DND-41 (cell line): ENCODE results near the gene TNIK.

Source experiments
- EZH2 ChIP-seq: IDR thresholded peaks from 3 replicates; pipeline ENCODE4 v1.6.1; 2012; ENCODE audit warnings: borderline replicate concordance, low read depth, mild to moderate bottlenecking, moderate library complexity, low read length, inconsistent platforms; ENCODE audit not compliant: severe bottlenecking
- TF ChIP-seq, protein P1 (sequence below): IDR thresholded peaks from 2 replicates; pipeline ENCODE4 v1.5.1; 2012; ENCODE audit warnings: borderline replicate concordance, low read length, moderate library complexity, mild to moderate bottlenecking; ENCODE audit not compliant: poor library complexity, severe bottlenecking; ENCODE audit errors: extremely low read depth

DNA sequence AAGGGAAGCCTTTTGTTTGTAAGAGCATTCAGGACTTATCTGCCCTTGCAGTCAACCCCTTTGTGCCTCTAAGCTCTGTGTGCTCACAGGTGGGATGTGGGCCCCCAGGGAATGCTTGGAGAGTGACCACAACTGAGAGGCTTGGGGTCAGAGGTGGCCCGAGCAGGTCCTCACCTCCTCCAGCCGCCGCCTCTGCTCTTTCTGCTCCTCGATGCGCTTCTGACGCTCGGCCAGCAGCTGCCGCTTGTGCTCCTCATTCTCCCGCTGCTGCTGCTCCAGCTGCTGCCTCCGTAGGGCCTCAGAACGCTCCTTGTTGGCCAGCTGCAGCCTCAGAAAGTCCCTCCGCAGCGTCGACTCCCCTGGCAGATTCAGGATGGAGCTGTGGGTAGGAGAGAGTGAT, 302.9 kb downstream of the TNIK start:
- TF ChIP-seq, protein P1, sequence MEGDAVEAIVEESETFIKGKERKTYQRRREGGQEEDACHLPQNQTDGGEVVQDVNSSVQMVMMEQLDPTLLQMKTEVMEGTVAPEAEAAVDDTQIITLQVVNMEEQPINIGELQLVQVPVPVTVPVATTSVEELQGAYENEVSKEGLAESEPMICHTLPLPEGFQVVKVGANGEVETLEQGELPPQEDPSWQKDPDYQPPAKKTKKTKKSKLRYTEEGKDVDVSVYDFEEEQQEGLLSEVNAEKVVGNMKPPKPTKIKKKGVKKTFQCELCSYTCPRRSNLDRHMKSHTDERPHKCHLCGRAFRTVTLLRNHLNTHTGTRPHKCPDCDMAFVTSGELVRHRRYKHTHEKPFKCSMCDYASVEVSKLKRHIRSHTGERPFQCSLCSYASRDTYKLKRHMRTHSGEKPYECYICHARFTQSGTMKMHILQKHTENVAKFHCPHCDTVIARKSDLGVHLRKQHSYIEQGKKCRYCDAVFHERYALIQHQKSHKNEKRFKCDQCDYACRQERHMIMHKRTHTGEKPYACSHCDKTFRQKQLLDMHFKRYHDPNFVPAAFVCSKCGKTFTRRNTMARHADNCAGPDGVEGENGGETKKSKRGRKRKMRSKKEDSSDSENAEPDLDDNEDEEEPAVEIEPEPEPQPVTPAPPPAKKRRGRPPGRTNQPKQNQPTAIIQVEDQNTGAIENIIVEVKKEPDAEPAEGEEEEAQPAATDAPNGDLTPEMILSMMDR = no peak
- no peak for TF ChIP-seq EZH2
